NCI-H2081 treated with DMSO at 0.1 percent for 48 hours (cell line): ENCODE measurements around the gene DUSP7.

ENCODE experiments used
- DNase-seq: peaks from one replicate; lab custom pipeline; 2025; lab: John Stamatoyannopoulos, UW

The DUSP7 gene

DNA sequence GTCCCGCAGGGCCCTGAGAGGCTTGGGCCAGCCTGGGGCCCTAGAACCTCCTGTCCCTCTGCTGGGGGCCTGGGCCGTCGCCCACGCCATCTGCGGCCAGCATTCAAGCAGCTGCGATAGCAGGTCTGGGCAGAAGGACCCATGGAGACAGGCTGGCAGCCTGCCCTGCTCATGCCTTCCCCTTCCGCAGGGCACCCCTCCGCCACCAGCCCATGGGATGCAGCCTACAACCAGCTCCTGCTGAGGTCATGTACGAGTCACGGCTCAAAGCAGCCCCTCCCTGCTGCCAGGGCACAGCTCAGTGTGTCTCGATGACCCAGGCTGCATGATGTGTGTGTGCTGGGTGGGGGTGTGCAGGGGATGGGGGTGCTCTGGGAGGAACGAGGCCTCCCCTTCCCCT is 27.8 kb downstream of the DUSP7 start:
- DNase-seq, result no peak

DNA sequence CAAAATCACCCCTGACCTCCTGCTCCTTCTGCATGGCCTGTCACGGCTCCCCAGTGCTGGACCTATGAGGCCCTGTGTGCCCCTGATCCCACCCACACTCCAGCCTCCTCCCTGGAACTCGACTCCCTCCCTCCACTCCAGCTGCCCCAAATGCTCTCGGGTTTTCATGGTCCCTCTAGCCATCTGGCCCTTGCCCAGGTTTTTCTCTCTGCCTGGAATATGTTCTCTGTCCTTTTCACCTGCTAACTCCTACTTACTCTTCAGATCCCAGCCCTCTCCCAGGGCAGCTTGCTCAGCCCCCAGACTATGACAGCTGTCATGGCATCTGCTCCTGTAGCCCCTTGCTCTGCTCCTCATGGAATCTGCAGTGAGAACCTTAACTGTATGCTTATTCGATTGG is 30.3 kb downstream of the DUSP7 start:
- no peak for DNase-seq

DNA sequence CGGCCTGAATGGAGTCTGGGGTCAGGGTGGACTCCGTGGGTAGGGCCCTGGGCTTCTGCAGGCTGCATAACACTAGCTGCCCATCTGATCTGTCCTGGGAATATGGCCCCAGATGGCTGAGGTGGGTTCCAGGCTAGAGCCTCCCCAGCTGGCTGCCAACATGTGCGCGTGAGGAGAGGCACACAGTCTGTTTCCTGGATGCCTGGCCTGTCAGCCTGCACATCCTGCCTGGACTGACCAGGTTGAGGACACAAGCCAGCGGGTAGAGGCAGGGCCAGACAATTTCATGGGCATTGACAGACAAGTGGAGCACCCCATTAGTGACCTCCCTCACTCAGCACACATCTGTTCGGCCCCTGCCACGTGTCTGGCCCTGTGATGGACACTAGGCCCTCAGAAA is 30.9 kb downstream of the DUSP7 start:
- DNase-seq, result no peak

DNA sequence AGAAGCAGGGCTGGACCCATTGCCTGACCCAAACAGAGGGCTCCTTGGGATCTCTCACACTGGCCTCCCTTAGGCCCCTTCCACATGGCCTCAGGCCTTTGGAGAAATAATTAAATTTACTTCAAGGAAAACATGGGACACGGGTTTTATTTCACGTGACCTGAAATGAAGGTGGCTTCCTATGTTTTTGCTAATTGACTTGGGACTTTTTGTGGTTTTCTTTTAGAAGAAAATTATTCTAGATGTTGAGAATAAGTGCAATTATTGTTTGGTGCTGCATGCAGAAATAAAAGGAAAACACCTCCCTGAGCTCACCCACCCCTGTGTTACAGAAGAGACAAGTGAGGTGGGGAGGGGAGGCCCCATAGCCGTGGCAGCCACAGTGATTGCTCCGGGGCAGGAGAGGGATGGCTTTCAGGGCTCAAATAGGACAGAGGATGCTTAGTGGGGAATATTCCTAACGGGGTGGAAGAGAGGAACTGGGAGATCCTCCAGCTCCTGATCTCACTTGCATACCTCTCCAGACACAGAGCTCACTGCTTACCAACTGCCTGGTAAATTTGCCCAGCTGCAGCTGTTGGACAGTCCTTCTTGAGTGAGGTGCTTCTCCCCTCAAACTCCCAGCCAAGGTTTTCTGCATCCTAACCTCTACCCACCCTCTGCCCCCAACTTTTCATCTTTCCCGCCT is 31.5 kb downstream of the DUSP7 start:
- DNase-seq, result no peak

DNA sequence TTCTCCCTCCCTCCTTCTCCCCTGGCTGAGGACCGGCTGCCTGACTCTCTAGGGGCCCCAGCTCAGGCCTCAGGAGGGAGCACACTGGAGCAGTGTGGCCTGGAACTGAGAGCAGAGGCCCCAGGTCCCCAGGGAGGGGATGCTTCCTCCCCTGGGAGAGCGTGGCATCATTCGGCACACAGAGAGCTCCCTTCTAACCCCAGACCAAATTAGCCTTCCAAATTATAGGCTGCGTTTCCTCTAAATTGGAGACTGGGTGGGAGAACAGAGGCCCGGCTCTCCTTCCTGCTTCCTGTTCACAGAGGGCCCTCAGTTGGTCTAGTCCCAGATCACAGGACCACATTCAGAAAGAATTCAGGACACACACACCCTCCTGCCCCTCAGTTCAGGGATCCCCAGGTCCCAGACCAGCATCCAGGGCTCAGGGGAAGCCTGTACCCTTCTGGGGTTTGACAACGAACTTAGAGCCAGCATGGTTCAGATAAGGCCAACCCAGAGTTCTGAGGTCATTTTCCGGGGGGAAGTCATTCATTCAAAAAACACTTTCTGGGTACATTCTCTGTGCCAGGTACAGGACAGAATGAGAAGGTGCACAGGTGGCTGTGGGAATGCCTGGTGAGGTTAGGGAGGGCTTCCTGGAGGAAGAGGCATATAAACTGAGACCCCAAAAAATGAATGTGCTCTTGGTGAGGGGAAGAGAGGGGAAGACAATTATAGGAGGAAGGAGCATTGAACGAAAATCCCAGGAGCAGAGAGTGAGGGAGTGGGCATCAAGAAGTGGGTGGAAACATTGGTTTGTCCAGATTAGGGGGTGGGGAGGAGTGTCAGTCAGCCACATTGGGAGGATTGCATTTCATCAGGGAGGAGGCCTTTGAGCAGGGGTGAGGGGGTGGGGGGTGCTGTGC is 32.3 kb downstream of the DUSP7 start:
- no peak for DNase-seq

DNA sequence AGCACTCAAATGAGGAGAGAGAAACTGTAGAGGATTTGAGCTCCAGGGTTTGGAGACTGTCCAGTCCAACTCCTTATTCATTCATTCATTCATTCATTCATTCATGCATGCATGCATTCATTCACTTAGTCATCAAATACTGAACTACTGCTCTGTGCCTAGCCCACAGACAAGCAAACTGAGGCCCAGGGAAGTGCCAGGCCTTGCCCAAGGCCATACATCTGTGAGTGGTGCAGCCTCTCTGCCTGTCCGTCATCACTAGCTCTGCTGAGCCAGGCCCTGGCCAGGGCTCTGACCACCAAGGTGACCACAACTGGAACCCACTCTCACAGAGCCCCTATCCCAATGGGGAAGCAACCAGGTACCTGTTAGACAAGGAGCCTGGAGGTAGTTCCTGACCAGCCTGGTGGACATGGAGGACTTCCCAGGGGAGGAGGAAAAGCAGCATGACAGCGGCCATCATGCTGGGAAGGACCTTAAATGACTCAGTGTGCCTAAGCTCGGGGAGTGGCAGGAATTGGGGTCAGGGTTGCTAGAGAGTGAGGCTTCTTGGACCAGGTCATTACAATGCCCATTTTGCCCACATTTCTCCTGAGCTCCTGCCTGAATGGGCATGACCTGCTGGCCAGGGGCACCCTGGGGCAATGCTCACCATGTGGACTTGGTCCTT is 33.1 kb downstream of the DUSP7 start:
- DNase-seq, result no peak

DNA sequence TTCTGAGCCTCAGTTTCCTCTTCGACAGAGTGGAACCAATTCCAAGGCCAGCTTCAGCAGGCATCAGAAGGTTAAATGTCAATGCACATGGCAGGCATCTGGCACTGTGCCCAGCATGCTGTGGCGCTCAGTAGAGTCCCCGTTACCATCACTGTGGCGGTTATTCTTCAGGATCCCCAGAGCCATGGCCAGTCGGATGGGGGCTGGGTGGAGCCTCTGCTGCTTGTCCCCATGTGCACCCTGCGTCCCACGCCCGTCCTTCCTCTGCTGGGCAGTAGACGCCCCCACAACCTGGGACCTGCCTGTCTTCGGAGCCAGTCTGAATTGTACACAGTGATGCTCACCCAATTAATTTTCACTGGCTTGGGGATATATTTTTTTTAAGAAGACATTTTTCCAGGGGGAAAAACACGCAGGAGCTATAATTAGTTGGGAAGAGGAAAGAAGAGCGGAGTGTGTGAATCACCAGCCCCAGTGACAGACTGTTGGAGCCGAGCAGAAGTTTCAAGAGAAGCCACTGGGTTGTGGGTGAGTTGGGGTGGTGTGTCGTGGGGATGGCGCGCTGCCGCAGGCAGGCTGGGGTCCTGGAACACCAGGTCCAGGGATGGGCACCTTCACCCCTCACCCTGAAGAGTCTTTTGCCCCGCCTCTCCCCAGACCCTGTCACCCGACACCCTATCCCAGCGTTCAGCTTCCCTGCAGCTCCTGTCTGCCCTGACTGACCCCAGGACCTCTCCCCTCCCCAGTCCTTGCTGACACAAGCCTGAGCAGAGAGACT is 33.9 kb downstream of the DUSP7 start:
- no peak for DNase-seq

DNA sequence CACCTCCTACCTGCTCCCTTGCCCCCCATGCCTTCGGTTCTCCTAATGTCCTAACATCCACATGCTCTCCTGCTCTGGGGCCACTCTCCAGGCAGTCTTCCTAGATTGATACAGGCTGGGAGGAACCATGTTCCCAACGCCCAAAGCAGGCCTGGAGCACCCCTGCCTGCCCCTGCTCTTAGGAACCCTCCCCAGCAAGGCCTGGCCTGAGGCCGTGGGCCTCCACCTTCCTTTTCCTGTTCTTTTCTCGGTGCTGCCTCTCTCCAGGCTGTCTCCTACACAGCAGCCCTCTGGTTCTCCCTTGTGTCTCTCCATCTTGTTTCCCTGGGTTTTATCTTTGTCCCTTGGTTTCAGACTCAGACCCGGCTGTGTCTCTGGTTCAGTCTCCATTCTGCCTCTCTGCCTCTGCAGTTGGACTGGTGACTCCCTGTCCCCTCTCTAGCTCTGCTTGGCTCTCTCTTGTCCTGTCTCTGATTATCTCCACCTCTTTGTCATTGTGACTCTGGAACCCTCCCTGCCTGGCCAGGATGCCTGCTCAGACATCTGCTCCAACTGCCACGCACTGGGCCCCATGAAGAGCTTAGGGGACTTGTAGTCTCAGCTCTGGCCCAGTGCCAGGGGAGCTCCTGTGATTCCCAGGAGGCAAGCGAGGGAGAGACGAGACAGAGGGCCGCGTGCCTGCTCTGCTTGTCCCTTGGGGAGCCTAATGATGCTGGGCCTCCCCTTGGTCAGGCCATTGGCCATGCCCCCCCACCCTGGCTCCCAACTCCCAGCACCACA is 34.7 kb downstream of the DUSP7 start:
- no peak for DNase-seq

DNA sequence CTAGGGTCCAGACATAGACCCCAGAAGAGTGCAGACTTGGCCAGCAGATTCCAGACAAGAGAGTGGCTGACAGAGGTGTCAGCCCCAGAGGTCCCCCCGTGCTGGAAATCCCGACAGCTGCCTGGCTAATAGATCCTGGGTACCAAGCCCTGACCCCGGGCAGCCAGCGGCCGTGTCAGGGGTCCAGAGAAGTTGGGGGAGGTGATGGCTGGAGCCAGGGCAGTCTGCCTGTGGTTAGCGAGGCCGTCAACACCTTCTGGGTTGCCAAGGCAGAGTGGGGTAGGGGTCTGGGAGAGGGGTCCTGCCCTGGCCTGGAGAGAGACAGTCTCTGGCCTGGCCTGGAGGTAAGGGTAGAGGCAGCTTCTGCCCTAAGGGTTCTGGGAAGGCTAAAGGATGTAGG is 35.6 kb downstream of the DUSP7 start:
- no peak for DNase-seq

DNA sequence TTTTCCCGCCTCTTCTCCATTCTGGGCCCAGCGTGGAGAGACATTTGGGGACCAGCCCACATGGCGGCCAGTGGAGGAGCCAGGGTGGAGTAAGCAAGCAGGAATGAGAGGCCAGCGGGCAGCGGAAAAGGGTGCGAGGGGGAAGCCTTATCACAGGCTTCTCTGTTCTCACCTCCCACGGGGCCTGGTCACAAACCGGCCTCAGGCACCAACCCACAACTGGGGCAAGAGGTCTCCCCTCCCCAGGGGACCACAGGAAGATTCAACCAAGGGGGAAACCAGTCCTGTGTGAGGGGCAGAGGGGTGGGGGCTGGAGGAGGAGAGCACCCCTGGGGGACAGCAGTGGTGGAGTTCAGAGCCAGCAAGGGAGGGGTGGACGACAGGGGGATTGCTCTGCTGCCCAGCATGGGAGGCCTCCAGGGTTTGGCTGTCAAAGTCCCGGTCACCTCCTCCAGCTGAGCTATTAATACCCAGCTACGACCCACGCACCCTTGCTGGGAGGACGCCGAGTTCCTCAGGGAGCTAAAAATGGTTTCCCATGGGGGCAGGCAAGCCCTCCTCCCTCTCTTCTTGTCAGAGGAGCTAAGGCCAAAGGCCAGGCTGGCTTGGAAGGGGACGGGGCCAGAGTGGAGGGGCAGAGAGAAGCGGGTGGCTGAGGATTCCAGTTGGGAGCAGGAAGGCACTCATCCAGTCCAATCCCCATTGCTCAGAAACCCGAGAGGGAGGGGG is 36.9 kb downstream of the DUSP7 start:
- no peak for DNase-seq

DNA sequence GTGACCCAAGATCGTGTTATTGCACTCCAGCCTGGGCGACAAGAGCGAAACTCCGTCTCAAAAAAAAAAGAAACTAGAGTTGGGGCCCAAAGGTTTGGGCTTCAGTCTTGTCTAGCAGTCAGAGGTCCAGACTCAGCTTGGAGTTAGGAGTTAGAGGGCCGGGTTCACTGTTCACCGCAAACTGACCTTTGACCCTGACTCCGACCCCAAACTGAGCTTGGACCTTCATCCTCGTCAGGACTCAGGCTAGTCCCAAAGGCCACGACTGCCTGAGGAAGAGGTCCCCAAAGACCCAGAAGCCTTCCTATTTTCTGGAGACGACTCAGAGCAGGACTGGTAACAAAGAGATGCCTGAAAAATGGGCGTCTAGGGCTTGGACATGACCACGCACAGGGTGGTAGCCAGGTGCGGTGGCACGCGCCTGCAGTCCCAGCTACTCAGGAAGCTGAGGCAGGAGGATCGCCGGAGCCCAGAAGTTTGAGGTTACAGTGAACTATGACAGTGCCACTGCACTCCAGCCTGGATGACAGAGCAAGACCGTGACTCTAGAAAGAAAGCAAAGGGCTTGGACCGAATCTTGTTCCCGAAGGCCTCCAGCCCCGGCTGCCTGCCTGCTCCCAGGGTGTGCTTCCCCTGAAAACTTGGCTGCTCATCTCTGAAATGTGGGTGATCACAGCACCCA is 37.9 kb downstream of the DUSP7 start:
- no peak for DNase-seq

DNA sequence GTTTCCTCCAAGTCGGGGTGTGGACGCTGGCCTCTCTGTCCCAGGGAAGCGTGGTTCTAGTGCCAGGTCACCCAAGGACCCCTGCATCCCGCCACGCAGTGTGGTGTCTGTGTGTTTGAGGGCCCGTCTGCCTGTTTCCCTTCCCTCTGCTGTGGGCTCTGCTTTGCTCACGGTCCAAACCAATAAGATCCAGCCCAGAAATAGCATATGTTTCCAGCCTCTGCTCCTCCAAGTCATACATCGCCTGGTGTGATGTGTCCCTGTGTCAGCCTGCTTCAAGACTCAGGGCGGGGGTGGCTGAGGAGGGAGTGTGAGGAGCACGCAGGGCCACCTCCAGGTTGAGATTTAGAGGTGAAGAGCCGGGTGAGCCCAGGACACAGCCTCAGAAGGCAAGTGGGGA is 38.8 kb downstream of the DUSP7 start:
- DNase-seq, result no peak

DNA sequence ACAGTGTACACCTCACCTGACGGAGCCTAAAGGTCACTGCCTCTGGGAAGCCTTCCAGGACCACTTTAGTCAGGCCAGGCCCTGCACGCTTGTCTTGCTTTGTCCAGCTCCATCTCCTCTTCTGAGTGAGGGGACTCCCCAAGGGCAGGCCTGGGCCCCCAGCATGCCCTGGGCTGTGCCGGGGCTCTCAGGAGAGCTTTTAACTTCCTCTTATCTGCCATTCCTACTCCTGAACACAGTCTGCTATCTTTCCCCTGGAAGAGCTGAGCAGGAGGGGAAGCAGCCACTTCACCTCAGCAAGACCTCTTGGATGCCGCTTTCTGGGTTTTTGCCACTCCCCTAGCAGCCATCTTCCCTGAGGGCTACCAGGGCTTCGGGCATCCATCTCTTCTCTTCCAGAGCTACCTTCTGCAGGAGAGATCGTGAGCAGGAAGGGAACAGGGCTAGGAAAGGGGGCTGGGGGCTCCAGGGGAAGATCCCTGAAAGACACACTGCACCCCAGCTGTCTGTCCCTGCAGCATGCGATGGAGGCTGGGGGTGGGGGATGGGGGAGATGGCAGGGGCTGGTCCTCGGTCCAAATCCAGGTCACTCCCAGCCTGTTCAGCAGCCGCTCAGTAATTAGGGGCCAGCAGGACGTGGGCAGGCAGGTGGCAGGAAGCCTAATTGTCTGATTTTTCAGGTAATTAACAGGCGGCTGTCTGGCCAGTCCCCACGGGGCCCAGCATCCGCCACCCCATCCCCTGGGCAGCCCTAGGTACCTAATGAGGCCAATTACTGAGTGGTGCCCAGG is 40.7 kb downstream of the DUSP7 start:
- no peak for DNase-seq

DNA sequence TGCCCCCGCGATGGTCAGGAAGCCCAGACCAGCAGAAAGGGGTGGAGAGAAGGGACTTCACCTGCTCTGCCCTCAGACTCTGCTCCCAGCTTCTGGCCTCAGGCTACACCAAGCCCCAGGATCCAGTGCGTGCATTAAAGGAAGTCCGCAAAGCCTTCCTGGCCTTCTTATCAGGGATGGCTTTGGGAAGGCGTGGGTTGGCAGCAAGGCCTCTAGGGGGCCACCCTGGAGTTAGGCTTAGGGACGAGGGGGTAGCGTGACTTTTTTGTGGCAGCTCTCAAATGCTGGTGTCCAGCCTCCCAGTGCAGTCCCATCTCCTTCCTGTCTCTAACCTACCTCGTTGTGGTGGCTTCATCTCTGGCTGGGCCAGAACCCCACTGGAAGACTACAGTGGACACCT is 41.8 kb downstream of the DUSP7 start:
- DNase-seq, result no peak

DNA sequence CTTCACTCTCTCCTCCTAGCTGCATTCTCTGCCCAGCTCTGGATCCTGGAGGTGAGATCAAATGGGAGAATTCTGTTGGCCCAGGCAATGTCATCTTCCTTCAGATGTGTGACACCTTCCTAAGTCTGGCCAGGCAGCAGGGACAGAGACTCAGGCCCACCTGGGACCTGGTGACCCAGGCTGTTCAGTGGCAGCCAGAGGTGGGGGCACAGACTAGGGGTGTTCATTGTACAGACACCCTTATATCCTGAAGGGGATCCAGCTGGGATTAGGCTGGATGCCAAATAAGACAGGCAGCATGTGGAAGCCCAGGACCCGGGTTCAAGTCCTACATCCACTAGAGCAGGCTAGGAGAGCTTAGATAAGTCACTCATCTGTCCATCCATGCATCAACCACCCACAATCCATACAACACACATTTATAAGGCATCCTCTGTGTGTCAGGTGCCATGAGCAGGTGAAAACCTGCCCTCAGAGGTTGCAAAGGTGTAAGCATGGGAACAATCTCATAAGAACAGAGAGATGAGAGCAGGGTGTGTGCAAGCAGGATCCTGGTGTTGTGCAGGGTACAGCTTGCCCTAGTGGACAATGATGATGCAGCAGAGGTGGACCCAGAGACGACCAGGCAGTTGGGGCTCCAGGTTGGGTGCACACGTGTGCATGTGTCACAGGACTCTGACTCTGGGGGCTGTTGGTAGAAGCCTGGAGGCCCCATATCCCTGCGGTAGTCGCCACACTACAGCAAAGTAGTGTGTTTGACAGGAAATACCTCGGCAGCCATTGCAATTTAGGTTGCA is 42.4 kb downstream of the DUSP7 start:
- DNase-seq, result no peak

DNA sequence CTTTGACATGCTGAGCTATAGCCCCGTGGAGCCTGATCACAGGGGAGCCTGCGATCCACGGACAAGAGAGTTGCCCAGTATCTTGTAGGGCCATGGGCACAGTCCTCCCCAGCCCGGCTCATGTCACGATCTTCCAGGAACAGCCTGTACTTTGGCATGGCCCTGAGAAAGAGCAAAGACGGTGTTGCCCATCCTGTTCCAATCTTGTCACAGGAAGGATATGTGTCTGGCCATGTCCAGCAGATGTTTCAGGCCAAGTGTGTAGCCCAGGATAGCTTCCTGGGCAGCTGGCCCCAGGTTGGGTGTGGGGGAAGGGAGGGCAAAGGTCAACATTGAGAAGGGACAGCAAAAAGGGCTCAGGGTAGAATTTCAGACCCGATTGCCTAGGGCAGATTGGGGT is 43.7 kb downstream of the DUSP7 start:
- no peak for DNase-seq

DNA sequence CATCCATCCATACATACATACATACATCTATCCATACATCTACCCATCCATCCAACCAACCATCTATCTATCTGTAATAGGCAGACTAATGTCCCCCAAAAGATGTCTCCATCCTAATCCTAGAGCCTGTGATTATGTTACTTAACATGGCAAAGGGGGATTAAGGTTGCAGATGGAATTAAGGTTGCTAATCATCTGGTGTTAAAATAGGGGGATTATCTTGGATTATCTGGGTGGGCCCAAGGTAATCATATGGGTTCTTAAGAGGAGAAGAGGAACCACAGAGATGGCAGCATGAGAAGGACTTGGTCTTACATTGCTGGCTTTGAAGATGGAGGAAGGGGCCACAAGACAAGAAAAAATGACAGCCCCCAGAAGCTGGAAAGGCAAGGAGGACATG is 45.9 kb downstream of the DUSP7 start:
- no peak for DNase-seq

DNA sequence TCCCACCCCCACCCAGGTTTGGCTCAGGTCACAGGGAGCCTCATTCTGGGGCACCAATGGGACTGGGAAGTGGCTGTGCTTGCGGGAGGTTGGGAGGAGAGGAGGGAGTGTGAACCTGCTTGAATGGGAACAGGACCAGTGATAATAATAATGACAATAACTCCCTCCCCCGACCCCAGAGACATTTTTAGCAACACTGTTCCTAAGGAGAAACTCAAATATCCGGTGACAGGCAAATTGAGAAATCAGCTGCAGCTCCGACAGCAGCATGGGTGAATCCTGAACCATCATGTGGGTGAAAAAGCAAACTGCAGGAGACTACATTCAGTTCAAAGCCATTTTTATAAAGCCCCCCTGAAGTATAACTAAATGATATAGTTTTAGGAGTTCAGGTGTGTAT is 49.1 kb downstream of the DUSP7 start:
- no peak for DNase-seq

DNA sequence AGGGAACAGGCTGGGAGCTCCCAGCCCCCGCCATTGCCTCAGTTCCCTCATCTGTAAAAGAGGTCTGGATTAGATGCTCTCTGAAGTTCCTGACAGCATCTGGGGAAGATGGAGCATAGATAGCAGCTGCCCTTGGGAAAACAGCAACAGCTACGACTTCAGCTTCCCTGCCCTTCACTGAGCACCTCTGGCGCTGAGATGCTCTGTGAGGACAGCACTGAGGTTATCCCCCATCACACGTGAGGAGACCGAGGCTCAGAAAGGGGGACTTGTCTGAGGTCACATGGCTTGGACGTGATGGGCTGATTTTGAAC is 49.6 kb downstream of the DUSP7 start:
- no peak for DNase-seq
